HL-60 (cell line): ENCODE data around the gene SEMA7A.

Source experiments
- DNase-seq, 2 experiments: peaks; one replicate each; pipeline ENCODE4 v3.0.0-alpha.2; 2010 to 2020; ENCODE audit warnings: low read depth in 1 of 2, low spot score in 1 of 2
- H3K27ac ChIP-seq: fragments of 250-450 bp; sonication (Bioruptor Pico); replicated peaks from 2 replicates; pipeline ENCODE4 v1.5.1; 2020; ENCODE audit warnings: mild to moderate bottlenecking, moderate library complexity
- H3K27me3 ChIP-seq: fragments of 250-450 bp; sonication (Bioruptor Pico); 2 replicates; pipeline ENCODE4 v1.5.1; 2021; ENCODE audit warnings: mild to moderate bottlenecking, moderate library complexity; ENCODE audit not compliant: insufficient read depth, poor library complexity, severe bottlenecking
- H3K4me3 ChIP-seq: replicated peaks from 2 replicates; pipeline ENCODE4 v1.5.1; 2011; ENCODE audit warnings: mild to moderate bottlenecking, control low read depth, low read length; ENCODE audit not compliant: insufficient read depth
- GABPA ChIP-seq: IDR thresholded peaks from 2 replicates; pipeline ENCODE4 v1.6.1; 2012; ENCODE audit warnings: low read depth
- POLR2AphosphoS5 ChIP-seq: IDR thresholded peaks from 2 replicates; pipeline ENCODE4 v1.6.1; 2012; ENCODE audit warnings: low read depth
- SPI1 ChIP-seq: IDR thresholded peaks from 2 replicates; pipeline ENCODE4 v1.6.1; 2012; ENCODE audit warnings: low read depth, mild to moderate bottlenecking, borderline replicate concordance
- TF ChIP-seq, protein P1 (sequence below): IDR thresholded peaks from 2 replicates; pipeline ENCODE4 v1.6.1; 2012; ENCODE audit warnings: low read depth; ENCODE audit not compliant: insufficient replicate concordance
- TF ChIP-seq, protein P2 (sequence below): IDR thresholded peaks from one replicate; pipeline ENCODE4 v1.5.1; 2011; ENCODE audit warnings: low read length, control low read depth, inconsistent platforms; ENCODE audit not compliant: insufficient read depth

The SEMA7A gene

DNA sequence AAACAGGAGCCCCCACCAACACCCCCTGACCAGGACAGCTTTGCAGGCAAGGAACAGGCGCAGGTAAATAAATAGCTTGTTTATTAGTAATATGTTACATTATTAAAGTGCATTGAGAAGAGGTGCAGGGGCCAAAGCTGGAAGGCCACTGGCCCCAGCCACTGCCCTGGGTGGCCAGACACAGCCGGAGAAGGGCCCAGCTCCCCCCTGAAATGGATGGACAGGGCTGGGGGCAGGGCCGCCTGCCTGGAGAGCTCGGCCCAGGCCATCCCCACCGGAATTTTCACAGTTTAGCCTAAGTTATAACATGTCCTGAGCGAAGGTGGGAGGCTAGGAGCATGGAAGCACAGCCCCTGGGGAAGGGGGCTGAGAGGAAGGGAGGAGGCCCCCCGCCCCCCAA lies 24.5 kb downstream of the SEMA7A start:
- DNase-seq: no peak
- Histone ChIP-seq H3K27me3 (no peaks in the 10 kb centered on the region), H3K4me3 (no peak overlapping the region), H3K27ac (no peak overlapping the region)
- TF ChIP-seq, protein P1, sequence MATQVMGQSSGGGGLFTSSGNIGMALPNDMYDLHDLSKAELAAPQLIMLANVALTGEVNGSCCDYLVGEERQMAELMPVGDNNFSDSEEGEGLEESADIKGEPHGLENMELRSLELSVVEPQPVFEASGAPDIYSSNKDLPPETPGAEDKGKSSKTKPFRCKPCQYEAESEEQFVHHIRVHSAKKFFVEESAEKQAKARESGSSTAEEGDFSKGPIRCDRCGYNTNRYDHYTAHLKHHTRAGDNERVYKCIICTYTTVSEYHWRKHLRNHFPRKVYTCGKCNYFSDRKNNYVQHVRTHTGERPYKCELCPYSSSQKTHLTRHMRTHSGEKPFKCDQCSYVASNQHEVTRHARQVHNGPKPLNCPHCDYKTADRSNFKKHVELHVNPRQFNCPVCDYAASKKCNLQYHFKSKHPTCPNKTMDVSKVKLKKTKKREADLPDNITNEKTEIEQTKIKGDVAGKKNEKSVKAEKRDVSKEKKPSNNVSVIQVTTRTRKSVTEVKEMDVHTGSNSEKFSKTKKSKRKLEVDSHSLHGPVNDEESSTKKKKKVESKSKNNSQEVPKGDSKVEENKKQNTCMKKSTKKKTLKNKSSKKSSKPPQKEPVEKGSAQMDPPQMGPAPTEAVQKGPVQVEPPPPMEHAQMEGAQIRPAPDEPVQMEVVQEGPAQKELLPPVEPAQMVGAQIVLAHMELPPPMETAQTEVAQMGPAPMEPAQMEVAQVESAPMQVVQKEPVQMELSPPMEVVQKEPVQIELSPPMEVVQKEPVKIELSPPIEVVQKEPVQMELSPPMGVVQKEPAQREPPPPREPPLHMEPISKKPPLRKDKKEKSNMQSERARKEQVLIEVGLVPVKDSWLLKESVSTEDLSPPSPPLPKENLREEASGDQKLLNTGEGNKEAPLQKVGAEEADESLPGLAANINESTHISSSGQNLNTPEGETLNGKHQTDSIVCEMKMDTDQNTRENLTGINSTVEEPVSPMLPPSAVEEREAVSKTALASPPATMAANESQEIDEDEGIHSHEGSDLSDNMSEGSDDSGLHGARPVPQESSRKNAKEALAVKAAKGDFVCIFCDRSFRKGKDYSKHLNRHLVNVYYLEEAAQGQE: no peak
- no peak for TF ChIP-seq POLR2AphosphoS5
- no peak for TF ChIP-seq GABPA
- no peak for TF ChIP-seq SPI1

DNA sequence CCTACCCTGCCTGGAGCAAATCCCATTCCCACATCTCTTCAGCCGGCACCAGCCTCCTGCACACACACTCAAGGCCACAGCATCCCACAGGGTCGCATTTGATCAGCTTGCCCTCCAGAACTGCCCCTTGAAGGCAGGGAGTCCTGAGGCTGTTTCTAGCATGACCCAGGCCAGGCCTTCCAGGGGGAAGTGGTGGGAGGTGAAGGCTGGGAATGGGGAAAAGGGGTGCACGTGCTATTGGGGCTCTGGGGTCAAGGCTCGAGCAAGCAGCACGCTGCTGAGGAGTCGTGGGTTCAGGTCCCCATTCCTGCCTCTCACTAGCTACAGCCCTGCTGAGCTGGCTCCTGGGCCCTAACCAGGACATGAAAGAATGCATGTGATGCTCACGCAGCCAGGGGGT lies 24.9 kb downstream of the SEMA7A start:
- no peaks in the 10 kb centered on the region for H3K27me3 ChIP-seq
- DNase-seq: no peak
- TF ChIP-seq POLR2AphosphoS5: no peak
- no peak overlapping the region for H3K4me3 ChIP-seq
- H3K27ac ChIP-seq: no peak overlapping the region

DNA sequence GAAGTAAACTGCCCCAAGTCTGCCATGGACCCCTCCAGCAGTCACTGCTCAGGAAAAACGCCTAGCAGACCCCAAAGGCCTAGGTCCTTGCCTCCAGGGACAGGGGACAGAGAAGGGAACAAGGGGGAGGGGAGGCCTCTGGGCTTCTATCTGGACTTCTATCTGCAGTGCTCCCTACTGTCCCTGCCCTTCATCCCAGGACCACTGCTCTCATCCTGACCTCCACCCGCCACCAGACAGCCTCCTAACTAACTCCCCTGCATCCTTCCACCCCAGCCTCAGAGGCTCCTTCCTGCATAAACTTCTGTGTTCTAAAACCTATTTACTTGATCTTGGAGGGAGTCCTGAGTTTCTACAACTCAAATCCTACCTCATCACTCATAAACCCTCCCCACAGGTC lies 25.4 kb downstream of the SEMA7A start:
- no peak for DNase-seq
- TF ChIP-seq SPI1: no peak
- TF ChIP-seq GABPA: no peak
- TF ChIP-seq, protein P1: no peak
- TF ChIP-seq, protein P2, sequence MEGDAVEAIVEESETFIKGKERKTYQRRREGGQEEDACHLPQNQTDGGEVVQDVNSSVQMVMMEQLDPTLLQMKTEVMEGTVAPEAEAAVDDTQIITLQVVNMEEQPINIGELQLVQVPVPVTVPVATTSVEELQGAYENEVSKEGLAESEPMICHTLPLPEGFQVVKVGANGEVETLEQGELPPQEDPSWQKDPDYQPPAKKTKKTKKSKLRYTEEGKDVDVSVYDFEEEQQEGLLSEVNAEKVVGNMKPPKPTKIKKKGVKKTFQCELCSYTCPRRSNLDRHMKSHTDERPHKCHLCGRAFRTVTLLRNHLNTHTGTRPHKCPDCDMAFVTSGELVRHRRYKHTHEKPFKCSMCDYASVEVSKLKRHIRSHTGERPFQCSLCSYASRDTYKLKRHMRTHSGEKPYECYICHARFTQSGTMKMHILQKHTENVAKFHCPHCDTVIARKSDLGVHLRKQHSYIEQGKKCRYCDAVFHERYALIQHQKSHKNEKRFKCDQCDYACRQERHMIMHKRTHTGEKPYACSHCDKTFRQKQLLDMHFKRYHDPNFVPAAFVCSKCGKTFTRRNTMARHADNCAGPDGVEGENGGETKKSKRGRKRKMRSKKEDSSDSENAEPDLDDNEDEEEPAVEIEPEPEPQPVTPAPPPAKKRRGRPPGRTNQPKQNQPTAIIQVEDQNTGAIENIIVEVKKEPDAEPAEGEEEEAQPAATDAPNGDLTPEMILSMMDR: no peak
- no peak for TF ChIP-seq POLR2AphosphoS5
- Histone ChIP-seq H3K4me3 (no peak overlapping the region), H3K27me3 (no peaks in the 10 kb centered on the region), H3K27ac (no peak overlapping the region)

DNA sequence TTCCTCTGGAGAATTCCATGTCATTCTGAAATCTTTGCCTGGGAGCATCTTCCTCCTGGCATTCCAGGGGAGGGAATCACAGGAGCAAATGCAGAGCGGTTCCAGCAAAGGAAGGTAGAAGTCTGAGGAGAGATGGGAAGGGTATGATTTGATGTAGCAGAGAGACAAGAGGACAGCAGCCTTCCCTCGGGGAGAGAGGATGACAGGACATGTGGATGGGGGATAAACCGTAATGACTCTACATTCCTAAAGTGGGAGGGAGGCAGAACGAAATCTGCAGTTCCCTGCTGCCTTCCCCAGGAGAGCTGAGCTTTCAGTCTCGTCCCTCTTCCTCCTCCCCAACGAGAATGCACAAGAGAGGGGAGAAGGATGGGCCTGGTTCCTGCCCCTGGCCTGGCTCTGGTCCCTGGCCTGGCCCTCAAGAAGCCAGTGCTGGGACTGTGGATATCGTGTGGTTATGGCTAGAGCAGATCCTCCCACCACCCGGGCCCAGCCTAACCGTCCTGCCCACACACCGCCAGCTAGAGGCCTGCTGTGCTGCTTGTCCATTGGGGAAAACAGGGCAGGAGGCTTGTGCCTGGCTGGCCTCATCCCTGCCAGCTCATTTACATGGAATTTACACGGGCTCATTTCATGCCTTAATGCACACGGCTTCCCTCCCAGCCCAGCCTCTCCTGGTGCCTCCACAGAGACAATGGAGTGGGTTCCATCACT lies 26.6 kb downstream of the SEMA7A start:
- H3K27me3 ChIP-seq: no peaks in the 10 kb centered on the region
- H3K27ac ChIP-seq: no peak overlapping the region
- DNase-seq: no peak
- TF ChIP-seq, protein P1: no peak
- TF ChIP-seq SPI1 (no peak), POLR2AphosphoS5 (no peak), GABPA (no peak)
- TF ChIP-seq, protein P2: no peak
- no peak overlapping the region for H3K4me3 ChIP-seq
